DMS153 treated with DMSO at 0.1 percent for 48 hours (cell line): Measurements from ENCODE around the gene CMTR1.
"Not testable (repeated sequence)": the region's sequence is repeated elsewhere in the genome, so short reads cannot be mapped to it uniquely, and the experiment has no call there.

ENCODE experiments used
- DNase-seq: peaks from one replicate; lab custom pipeline; 2025; ENCODE audit not compliant: unreplicated experiment; lab: John Stamatoyannopoulos, UW

Gene CMTR1

GRCh38 chr6:37432916-37433656 lies at the start of gene CMTR1:
CMTR1 (plus strand) TSS chr6:37433221; CDS start chr6:37435630, 2,409 bp downstream.
- peak; percentile 36 for DNase-seq

- no peak for DNase-seq
These were observed 44.4 kb upstream of the CMTR1 start for GRCh38 chr6:37388578-37388977.

GRCh38 chr6:37389857-37390256 lies 43.2 kb upstream of the CMTR1 start:
- DNase-seq: no peak

GRCh38 chr6:37391120-37391519 lies 41.9 kb upstream of the CMTR1 start:
- no peak for DNase-seq

- DNase-seq: no peak
These were observed 40.2 kb upstream of the CMTR1 start for GRCh38 chr6:37392821-37393220.

GRCh38 chr6:37393381-37393929 lies 39.6 kb upstream of the CMTR1 start:
- DNase-seq: no peak

GRCh38 chr6:37396571-37397180 lies 36.3 kb upstream of the CMTR1 start:
- DNase-seq: no peak

- DNase-seq: no peak
These were observed 33.9 kb upstream of the CMTR1 start for GRCh38 chr6:37399131-37399530.

GRCh38 chr6:37399795-37400490 lies 33.1 kb upstream of the CMTR1 start:
- no peak for DNase-seq

GRCh38 chr6:37401658-37402057 lies 31.4 kb upstream of the CMTR1 start:
- not testable (repeated sequence) for DNase-seq

GRCh38 chr6:37406726-37407341 lies 26.2 kb upstream of the CMTR1 start:
- DNase-seq: no peak

- no peak for DNase-seq
These were observed 25.1 kb upstream of the CMTR1 start for GRCh38 chr6:37407948-37408347.

GRCh38 chr6:37409501-37409900 lies 23.5 kb upstream of the CMTR1 start:
- no peak for DNase-seq

- no peak for DNase-seq
These were observed 15.6 kb upstream of the CMTR1 start for GRCh38 chr6:37417393-37417792.

- no peak for DNase-seq
These were observed 14.3 kb upstream of the CMTR1 start for GRCh38 chr6:37418722-37419121.

GRCh38 chr6:37426058-37426944 lies 6.7 kb upstream of the CMTR1 start:
- no peak for DNase-seq

GRCh38 chr6:37426945-37427510 lies 6.0 kb upstream of the CMTR1 start:
- no peak for DNase-seq

GRCh38 chr6:37429352-37429750 lies 3.7 kb upstream of the CMTR1 start:
- DNase-seq: no peak

GRCh38 chr6:37432590-37432915 lies 468 bp upstream of the CMTR1 start:
- DNase-seq: no peak

GRCh38 chr6:37433657-37434271 lies 743 bp downstream of the CMTR1 start:
- no peak for DNase-seq
